Erythroblast (primary cell): ENCODE data around the gene PARD6B.

ENCODE experiments used
- GATA1 ChIP-seq: IDR thresholded peaks from 2 replicates; pipeline ENCODE4 v1.6.1; 2011; ENCODE audit warnings: low read depth, mild to moderate bottlenecking, control low read depth, low read length, moderate library complexity
- POLR2A ChIP-seq: IDR thresholded peaks from 2 replicates; pipeline ENCODE4 v1.6.1; 2011; ENCODE audit warnings: mild to moderate bottlenecking, low read length

DNA sequence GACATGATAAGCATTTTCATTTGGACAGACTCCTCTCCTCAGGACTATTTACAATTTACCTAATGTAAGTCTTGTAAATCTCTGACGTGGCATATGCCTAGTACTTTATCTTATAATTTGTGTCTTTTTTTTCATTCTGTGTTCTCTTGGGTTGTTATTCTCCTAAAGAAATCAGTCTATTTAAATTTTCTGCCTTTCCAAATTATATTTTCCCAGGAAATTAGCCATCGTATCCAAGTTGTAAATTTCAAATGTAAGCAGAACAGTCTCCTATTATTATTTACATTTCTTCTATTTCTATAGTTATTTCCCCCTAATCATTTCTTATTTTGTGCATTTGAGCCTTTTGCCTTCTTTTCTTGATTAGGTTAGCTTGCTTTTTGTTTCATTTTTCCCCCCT is 46.0 kb downstream of the PARD6B start:
- TF ChIP-seq POLR2A = no peak
- no peak for TF ChIP-seq GATA1
